HepG2 (cell line): ENCODE results near the gene XXYLT1. TPM values are rescaled to one million over a fixed set of nuclear protein-coding genes. Genes with fewer than 3 reads are reported as not detected.

Experiments
- AGO1 ChIP-seq: fragments of 200-400 bp; formaldehyde crosslinking; IDR thresholded peaks from 2 replicates; pipeline ENCODE4 v1.6.1; 2017; ENCODE audit warnings: mild to moderate bottlenecking, low read depth, low read length, moderate library complexity; ENCODE audit not compliant: poor library complexity, severe bottlenecking
- ARID3A ChIP-seq: IDR thresholded peaks from 2 replicates; pipeline ENCODE4 v1.6.1; 2012; ENCODE audit warnings: low read depth, low read length, improper control_type of control experiment
- CAMTA2 ChIP-seq: sonication (generic); formaldehyde crosslinking; IDR thresholded peaks from 2 replicates; pipeline ENCODE4 v1.4.0; 2020; ENCODE audit warnings: mild to moderate bottlenecking, missing genetic modification reagents, borderline replicate concordance
- HNF4A ChIP-seq: sonication (generic); formaldehyde crosslinking; IDR thresholded peaks from 2 replicates; pipeline ENCODE4 v1.4.0; 2020; ENCODE audit warnings: missing genetic modification reagents
- HOMEZ ChIP-seq: IDR thresholded peaks from 2 replicates; pipeline ENCODE4 v1.6.1; 2016; ENCODE audit warnings: low read depth
- MBD4 ChIP-seq: IDR thresholded peaks from 2 replicates; pipeline ENCODE4 v1.6.1; 2012; ENCODE audit warnings: low read length, inconsistent platforms, borderline replicate concordance
- MEIS1 ChIP-seq: sonication (generic); formaldehyde crosslinking; IDR thresholded peaks from 2 replicates; pipeline ENCODE4 v1.9.0; 2021; ENCODE audit warnings: mild to moderate bottlenecking, missing genetic modification reagents, moderate library complexity, borderline replicate concordance
- NFYB ChIP-seq: sonication (generic); formaldehyde crosslinking; IDR thresholded peaks from 2 replicates; pipeline ENCODE4 v1.4.0; 2020; ENCODE audit warnings: missing genetic modification reagents
- NR2F1 ChIP-seq, 2 experiments: fragments of 450-650 bp in 1 of 2; formaldehyde crosslinking in 1 of 2; IDR thresholded peaks; 2 replicates each; pipeline versions ENCODE4 v1.5.0 to v1.6.1; 2016 to 2020; ENCODE audit warnings: mild to moderate bottlenecking in 1 of 2, missing compliant biosample characterization in 1 of 2, missing genetic modification reagents in 1 of 2, moderate library complexity in 1 of 2
- NR2F2 ChIP-seq: IDR thresholded peaks from 2 replicates; pipeline ENCODE4 v1.6.1; 2012; ENCODE audit warnings: low read depth, inconsistent platforms, borderline replicate concordance
- PHF5A ChIP-seq: IDR thresholded peaks from one replicate; pipeline ENCODE4 v1.6.1; 2018; ENCODE audit warnings: low read depth, missing genetic modification reagents; ENCODE audit not compliant: unreplicated experiment
- PRDM10 ChIP-seq: sonication (generic); formaldehyde crosslinking; IDR thresholded peaks from 2 replicates; pipeline ENCODE4 v1.4.0; 2020; ENCODE audit warnings: low read depth, missing genetic modification reagents
- SALL1 ChIP-seq: sonication (generic); formaldehyde crosslinking; IDR thresholded peaks from 2 replicates; pipeline ENCODE4 v1.8.0; 2022; ENCODE audit warnings: mild to moderate bottlenecking, missing genetic modification reagents
- SNAI1 ChIP-seq: sonication (generic); formaldehyde crosslinking; IDR thresholded peaks from 2 replicates; pipeline ENCODE4 v1.5.0; 2020; ENCODE audit warnings: mild to moderate bottlenecking, missing genetic modification reagents, borderline replicate concordance
- TEAD3 ChIP-seq: optimal IDR thresholded peaks from 2 replicates; pipeline ENCODE3; 2016; ENCODE audit warnings: borderline replicate concordance
- TIGD3 ChIP-seq: sonication (generic); formaldehyde crosslinking; IDR thresholded peaks from 2 replicates; pipeline ENCODE4 v1.5.1; 2020; ENCODE audit warnings: mild to moderate bottlenecking, missing genetic modification reagents, borderline replicate concordance
- ZBTB37 ChIP-seq: sonication (generic); formaldehyde crosslinking; IDR thresholded peaks from 2 replicates; pipeline ENCODE4 v1.4.0; 2020; ENCODE audit warnings: mild to moderate bottlenecking, missing genetic modification reagents
- ZNF44 ChIP-seq: sonication (generic); formaldehyde crosslinking; IDR thresholded peaks from 2 replicates; pipeline ENCODE4 v1.5.1; 2020; ENCODE audit warnings: mild to moderate bottlenecking, missing genetic modification reagents
- polyA plus RNA-seq, 8 experiments: library from polyadenylated mRNA; depleted of rRNA in 3 of 8; stranded (reverse) in 7 of 8; unstranded in 1 of 8; fragments of >200 nt; fragmentation: Illumina TruSeq in 4 of 8; extraction: Trizol in 4 of 8; gene quantifications; 2 replicates each; pipeline versions ENCODE4 v1.2.1 to v1.2.3, GENCODE V29; 2011 to 2016; ENCODE audit warnings: low read depth in 4 of 8, missing spikeins in 1 of 8, mixed read lengths in 1 of 8; ENCODE audit not compliant: insufficient read depth in 1 of 8
- total RNA-seq, 5 experiments: library from RNA; depleted of rRNA; stranded (reverse); fragments of >200 nt; fragmentation: Illumina TruSeq; extraction: Trizol; gene quantifications; 2 replicates each; pipeline ENCODE4 v1.2.3, GENCODE V29; 2016; ENCODE audit warnings: low read depth in 1 of 5

Gene XXYLT1
- total and polyA plus RNA-seq, 2 of the 13 experiments (the other 11 are each of a cell fraction or from before 2014, with no cell fraction given) = 17.7 to 19.0 TPM

- peak; percentile 44; the same call in 1 of the 2 replicates for TF ChIP-seq ZBTB37
- peak; percentile 93; the same call in 1 of the 2 replicates for TF ChIP-seq MBD4
- TF ChIP-seq NFYB (CRISPR knock-in tag) = peak; percentile 29; the same call in 1 of the 2 replicates
- TF ChIP-seq ARID3A = peak; percentile 31; the same call in 1 of the 2 replicates
- peak; percentile 100 for TF ChIP-seq MEIS1
- peak; percentile 89 for TF ChIP-seq PRDM10 (CRISPR knock-in tag)
- TF ChIP-seq HNF4A = peak; percentile 99
- no peak for TF ChIP-seq CAMTA2 (CRISPR knock-in tag)
- peak; percentile 69; the same call in 1 of the 2 replicates for TF ChIP-seq ZNF44 (CRISPR knock-in tag)
- TF ChIP-seq NR2F1 (CRISPR knock-in tag; IDR thresholded peaks at IDR 0.05) = peak; percentile 86 to 90
- TF ChIP-seq AGO1 = no peak
- peak; percentile 96 for TF ChIP-seq NR2F2
- TF ChIP-seq SNAI1 = peak; percentile 64; the same call in 1 of the 2 replicates
- TF ChIP-seq TIGD3 (CRISPR knock-in tag) = peak; percentile 71; the same call in 1 of the 2 replicates
- peak; percentile 97 for TF ChIP-seq SALL1 (CRISPR knock-in tag)
- peak; percentile 92 for TF ChIP-seq TEAD3 (CRISPR knock-in tag)
- TF ChIP-seq HOMEZ = peak; percentile 76
- TF ChIP-seq PHF5A (CRISPR knock-in tag) = peak; percentile 62
Measured at GRCh38 chr3:195164573-195165264, 106.2 kb downstream of the XXYLT1 start (continued).
